Upper lobe of left lung (tissue), 6 donors: Measurements from ENCODE around the gene TMEM186. TPM values are rescaled to one million over a fixed set of nuclear protein-coding genes. Genes with fewer than 3 reads are reported as not detected.
"Not testable (repeated sequence)": the region's sequence is repeated elsewhere in the genome, so short reads cannot be mapped to it uniquely, and the experiment has no call there.

Experiments used
- ATAC-seq, 2 donors: fragments of 200-7000 bp; cut with Tn5 transposase; one replicate each; pipeline ENCODE4 v1.9.1; 2022; ENCODE audit warnings: mild to moderate bottlenecking in 2 of 2, moderate library complexity in 2 of 2; ENCODE audit not compliant: low FRiP score in 2 of 2
- DNase-seq, 2 donors: peaks; one replicate each; pipeline ENCODE4 v3.0.0-alpha.2; 2019 to 2020
- H3K27ac ChIP-seq, 4 donors: fragments of 200-600 bp; sonication (generic); one replicate each; pipeline ENCODE4 v1.5.1; 2016 to 2019
- H3K27me3 ChIP-seq, 4 donors: fragments of 200-600 bp; sonication (generic); one replicate each; pipeline ENCODE4 v1.5.1; 2017 to 2019
- H3K36me3 ChIP-seq, 4 donors: fragments of 200-600 bp; sonication (generic); one replicate each; pipeline ENCODE4 v1.5.1; 2016 to 2019
- H3K4me1 ChIP-seq, 4 donors: fragments of 200-600 bp; sonication (generic); one replicate each; pipeline ENCODE4 v1.5.1; 2018 to 2019
- H3K4me3 ChIP-seq, 4 donors: fragments of 200-600 bp; sonication (generic); one replicate each; pipeline ENCODE4 v1.5.1; 2017 to 2019; ENCODE audit warnings: mild to moderate bottlenecking in 2 of 4, moderate library complexity in 1 of 4
- H3K9me3 ChIP-seq, 4 donors: fragments of 200-600 bp; sonication (generic); one replicate each; pipeline ENCODE4 v1.5.1; 2018 to 2019
- EP300 ChIP-seq, 4 donors: sonication (generic); formaldehyde crosslinking; IDR thresholded peaks; one replicate each; pipeline ENCODE4 v1.5.1; 2017; ENCODE audit warnings: antibody characterized with exemption in 4 of 4, control low read depth in 2 of 4
- POLR2A ChIP-seq, 4 donors: fragments of 450-650 bp; IDR thresholded peaks; one replicate each; pipeline ENCODE4 v1.5.1; 2016 to 2017; ENCODE audit warnings: antibody characterized with exemption in 4 of 4, mild to moderate bottlenecking in 2 of 4
- POLR2AphosphoS5 ChIP-seq, 2 donors: sonication (generic); formaldehyde crosslinking; IDR thresholded peaks; one replicate each; pipeline ENCODE4 v1.5.1; 2017; ENCODE audit warnings: antibody characterized with exemption in 2 of 2
- WGBS, 2 donors: methylation state at CpG; one replicate each; pipeline ENCODE4 v1.1.5; 2017 to 2018; 5-methylcytosine and 5-hydroxymethylcytosine counted together
- total RNA-seq, 6 donors: library from RNA; depleted of rRNA in 4 of 6; stranded (reverse); fragments of >200 nt in 4 of 6; gene quantifications; one replicate each; pipeline versions ENCODE4 v1.1.0 to v1.2.1, GENCODE V29; 2016 to 2021
- TF ChIP-seq, protein P1 (sequence below), 6 experiments: fragments of 450-650 bp in 4 of 6; fragments of 200-600 bp in 2 of 6; sonication (generic) in 2 of 6; IDR thresholded peaks; one replicate each; pipeline ENCODE4 v1.5.1; 2016 to 2019; ENCODE audit warnings: antibody characterized with exemption in 6 of 6
- donor health status: DM: no; HTN: no; CAD: no; lungs with moderate emphysema.
- donor health status: DM: no; HTN: yes; CAD: no; lungs with severe emphysema.

The TMEM186 gene
- total RNA-seq, 6 donors from 2014 or later = 4.2 to 10.7 (median 6.9) TPM

DNA sequence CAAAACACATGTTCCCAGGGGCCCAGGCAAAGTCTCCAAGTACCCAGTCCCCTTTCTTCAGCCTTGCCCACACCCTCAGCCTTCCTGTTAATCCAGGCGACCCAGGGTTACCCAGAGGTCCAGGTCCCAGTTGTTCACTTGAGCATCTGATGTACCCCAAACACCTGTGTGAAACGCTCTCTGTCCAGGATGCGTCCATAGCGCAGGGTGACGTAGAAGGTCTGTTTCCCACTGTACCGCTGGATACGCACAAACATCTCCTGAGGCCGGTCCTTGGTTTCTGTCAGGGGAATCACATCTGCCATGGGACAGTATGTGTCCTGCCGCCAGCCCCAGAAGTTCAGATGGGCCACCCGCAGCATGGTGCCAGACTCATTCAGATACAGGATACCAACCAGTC, 1.6 kb downstream of the TMEM186 start:
- H3K4me3 ChIP-seq = no peak overlapping the region
- ATAC-seq = no peak
- H3K4me1 ChIP-seq = peaks cover 26 to 43% (median 29%) of the 10 kb centered on the region in 4 donors
- TF ChIP-seq, protein P1, sequence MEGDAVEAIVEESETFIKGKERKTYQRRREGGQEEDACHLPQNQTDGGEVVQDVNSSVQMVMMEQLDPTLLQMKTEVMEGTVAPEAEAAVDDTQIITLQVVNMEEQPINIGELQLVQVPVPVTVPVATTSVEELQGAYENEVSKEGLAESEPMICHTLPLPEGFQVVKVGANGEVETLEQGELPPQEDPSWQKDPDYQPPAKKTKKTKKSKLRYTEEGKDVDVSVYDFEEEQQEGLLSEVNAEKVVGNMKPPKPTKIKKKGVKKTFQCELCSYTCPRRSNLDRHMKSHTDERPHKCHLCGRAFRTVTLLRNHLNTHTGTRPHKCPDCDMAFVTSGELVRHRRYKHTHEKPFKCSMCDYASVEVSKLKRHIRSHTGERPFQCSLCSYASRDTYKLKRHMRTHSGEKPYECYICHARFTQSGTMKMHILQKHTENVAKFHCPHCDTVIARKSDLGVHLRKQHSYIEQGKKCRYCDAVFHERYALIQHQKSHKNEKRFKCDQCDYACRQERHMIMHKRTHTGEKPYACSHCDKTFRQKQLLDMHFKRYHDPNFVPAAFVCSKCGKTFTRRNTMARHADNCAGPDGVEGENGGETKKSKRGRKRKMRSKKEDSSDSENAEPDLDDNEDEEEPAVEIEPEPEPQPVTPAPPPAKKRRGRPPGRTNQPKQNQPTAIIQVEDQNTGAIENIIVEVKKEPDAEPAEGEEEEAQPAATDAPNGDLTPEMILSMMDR (IDR thresholded peaks at IDR 0.05) = no peak
- TF ChIP-seq EP300 (IDR thresholded peaks at IDR 0.05) (no peak), POLR2A (IDR thresholded peaks at IDR 0.05) (no peak), POLR2AphosphoS5 (IDR thresholded peaks at IDR 0.05) (no peak)
- 93 to 97% methylated on average over 7 to 10 of the region's 10 CpGs for WGBS, 2 donors
- no peak for DNase-seq
- no peaks in the 10 kb centered on the region for H3K27me3 ChIP-seq
- H3K27ac ChIP-seq = no peak overlapping the region
- H3K9me3 ChIP-seq = no peaks in the 10 kb centered on the region
- peaks cover 0 to 6% (median 3%) of the 10 kb centered on the region in 4 donors for H3K36me3 ChIP-seq

DNA sequence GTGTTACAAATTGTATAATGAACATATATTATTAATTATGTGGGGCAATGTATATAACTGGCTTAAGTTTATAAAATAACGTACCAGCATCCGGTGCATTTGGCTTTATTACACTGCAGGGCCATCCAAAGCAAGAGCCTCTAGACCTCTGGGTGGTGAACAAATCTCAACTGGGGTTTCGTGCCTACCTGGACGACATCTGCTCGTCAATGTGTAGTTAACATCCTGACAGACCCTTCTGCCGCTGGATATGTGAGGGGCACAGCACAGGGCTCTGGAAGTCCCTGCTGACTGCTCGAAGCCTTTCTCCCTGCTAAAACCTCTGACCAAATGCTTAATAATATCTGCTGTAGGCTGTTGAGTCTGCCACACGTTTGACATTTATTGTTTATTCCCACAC, 2.3 kb downstream of the TMEM186 start:
- H3K36me3 ChIP-seq = peaks cover 0 to 5% (median 2%) of the 10 kb centered on the region in 4 donors
- DNase-seq = no peak
- peaks cover 26 to 42% (median 28%) of the 10 kb centered on the region in 4 donors for H3K4me1 ChIP-seq
- H3K27me3 ChIP-seq = no peaks in the 10 kb centered on the region
- H3K4me3 ChIP-seq = no peak overlapping the region
- ATAC-seq = no peak
- TF ChIP-seq, protein P1 (IDR thresholded peaks at IDR 0.05) = no peak
- TF ChIP-seq POLR2A (IDR thresholded peaks at IDR 0.05) (no peak), EP300 (IDR thresholded peaks at IDR 0.05) (no peak), POLR2AphosphoS5 (IDR thresholded peaks at IDR 0.05) (no peak)
- H3K27ac ChIP-seq = no peak overlapping the region
- H3K9me3 ChIP-seq = no peaks in the 10 kb centered on the region
- 92 to 94% methylated on average over 8 of the region's 8 CpGs for whole genome bisulfite sequencing, 2 donors

DNA sequence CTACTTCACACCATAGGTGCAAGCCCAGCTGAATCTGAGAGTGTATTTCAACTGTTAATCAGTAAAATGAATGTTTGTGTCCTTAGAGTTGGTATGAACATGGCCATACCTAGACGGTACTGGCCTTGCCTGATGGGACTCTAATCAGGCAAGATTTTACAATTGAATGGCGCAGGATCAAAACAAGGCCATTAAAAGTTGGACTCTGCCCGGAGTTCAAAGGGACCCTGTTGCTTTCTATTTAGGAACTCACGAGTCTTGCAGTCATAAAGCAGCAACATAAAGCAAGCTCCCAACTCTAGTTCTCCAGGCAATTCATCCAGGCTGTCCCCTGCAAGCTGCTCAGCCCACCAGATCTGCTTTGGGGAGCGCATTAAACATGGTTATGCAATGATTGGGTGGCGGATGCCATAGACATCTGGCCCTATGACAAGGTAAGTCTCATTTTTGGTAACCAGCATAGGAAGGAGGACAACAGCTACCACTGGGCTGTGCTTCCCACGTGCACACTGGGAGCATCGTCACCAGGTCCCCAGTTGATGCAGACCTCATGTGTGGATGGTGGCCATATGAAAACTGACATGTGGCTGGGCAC, 8.8 kb downstream of the TMEM186 start:
- Histone ChIP-seq H3K4me3 (no peak overlapping the region), H3K27ac (no peak overlapping the region), H3K4me1 (no peaks in the 10 kb centered on the region), H3K27me3 (no peaks in the 10 kb centered on the region), H3K9me3 (no peaks in the 10 kb centered on the region), H3K36me3 (no peaks in the 10 kb centered on the region)
- WGBS, 2 donors = 81 to 83% methylated on average over 5 to 8 of the region's 8 CpGs
- TF ChIP-seq, protein P1 (IDR thresholded peaks at IDR 0.05) = no peak
- no peak for TF ChIP-seq EP300 (IDR thresholded peaks at IDR 0.05)
- no peak for TF ChIP-seq POLR2A (IDR thresholded peaks at IDR 0.05)
- no peak for TF ChIP-seq POLR2AphosphoS5 (IDR thresholded peaks at IDR 0.05)
- no peak for DNase-seq
- no peak for ATAC-seq

DNA sequence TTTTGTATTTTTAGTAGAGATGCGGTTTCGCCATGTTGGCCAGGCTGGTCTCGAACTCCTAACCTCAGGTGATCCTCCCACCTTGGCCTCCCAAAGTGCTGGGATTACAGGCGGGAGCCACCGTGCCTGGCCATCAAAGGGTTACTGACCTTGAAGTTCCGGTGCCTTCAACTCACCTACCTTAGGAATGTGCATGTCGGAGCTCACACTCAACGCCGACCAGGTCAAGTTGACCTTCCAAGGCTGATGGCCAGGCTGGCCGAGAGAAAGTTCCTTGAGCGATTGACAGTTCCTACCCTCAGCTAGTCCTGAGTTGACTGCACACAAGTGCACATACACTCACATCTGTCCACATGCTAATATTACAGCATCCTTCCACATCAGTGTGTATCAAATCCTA, 11.1 kb downstream of the TMEM186 start:
- not testable (repeated sequence) for DNase-seq, H3K4me1 ChIP-seq, H3K27ac ChIP-seq, H3K4me3 ChIP-seq, H3K9me3 ChIP-seq, H3K36me3 ChIP-seq, ATAC-seq, H3K27me3 ChIP-seq
- 80 to 84% methylated on average over 11 of the region's 11 CpGs for WGBS, 2 donors

DNA sequence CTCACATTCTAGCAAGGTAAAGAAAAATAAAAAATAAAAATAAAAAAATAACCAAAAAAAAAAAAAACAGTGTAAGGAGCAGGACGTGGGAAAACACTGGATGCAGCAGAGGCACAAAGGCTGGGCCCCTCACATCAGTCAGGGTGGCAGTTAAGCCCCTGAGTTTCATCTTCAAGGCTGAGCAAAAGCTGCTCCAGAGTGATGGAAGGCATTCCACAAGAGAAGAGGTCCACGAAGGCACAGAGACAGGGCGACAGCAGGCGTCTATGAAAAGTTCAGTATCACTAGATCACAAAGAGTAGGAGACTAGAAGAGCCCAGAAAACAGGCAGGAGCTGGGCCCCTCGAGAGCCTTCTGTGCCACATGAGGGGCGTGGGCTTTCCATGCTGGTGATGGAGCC, 12.0 kb downstream of the TMEM186 start:
- TF ChIP-seq POLR2AphosphoS5 (IDR thresholded peaks at IDR 0.05) (no peak), EP300 (IDR thresholded peaks at IDR 0.05) (no peak), POLR2A (IDR thresholded peaks at IDR 0.05) (no peak)
- TF ChIP-seq, protein P1 (IDR thresholded peaks at IDR 0.05) = no peak
- H3K4me3 ChIP-seq = no peak overlapping the region
- H3K36me3 ChIP-seq = no peaks in the 10 kb centered on the region
- H3K4me1 ChIP-seq = no peaks in the 10 kb centered on the region
- H3K9me3 ChIP-seq = no peaks in the 10 kb centered on the region
- H3K27me3 ChIP-seq = no peaks in the 10 kb centered on the region
- ATAC-seq (no peak), DNase-seq (no peak)
- WGBS, 2 donors = 79 to 85% methylated on average over 5 to 6 of the region's 6 CpGs
- no peak overlapping the region for H3K27ac ChIP-seq
